ENCODE measurements around the gene SWAP70.
A peak's percentile ranks its signal among the peaks of the same experiment; 100 is the strongest.

Gene SWAP70

GRCh38 chr11:9799886-9800285, 136.0 kb downstream of the SWAP70 start:
- no peak for TF ChIP-seq CTCF (IDR thresholded peaks at IDR 0.05; ENCODE audit: low read depth, low read length)
- DNase-seq (ENCODE audit: extremely low read depth, low read depth): no peak

- DNase-seq (ENCODE audit: extremely low read depth, low read depth): peak; percentile 90
- TF ChIP-seq CTCF (IDR thresholded peaks at IDR 0.05; ENCODE audit: low read depth, low read length): no peak
These were observed 138.5 kb downstream of the SWAP70 start for GRCh38 chr11:9802291-9802861.

All from AG09319 (cell line).